H9 (cell line): ENCODE results near the gene PXDN. TPM values are rescaled to one million over a fixed set of nuclear protein-coding genes. Genes with fewer than 3 reads are reported as not detected.
A peak's percentile ranks its signal among the peaks of the same experiment; 100 is the strongest.

Experiments used
- DNase-seq: peaks from one replicate; pipeline ENCODE4 v3.0.0-alpha.2; 2017
- H2AFZ ChIP-seq: one replicate; pipeline ENCODE4 v1.6.1; 2013; ENCODE audit warnings: mild to moderate bottlenecking, low read length, control low read depth, moderate library complexity
- H2AK5ac ChIP-seq: 2 replicates; pipeline ENCODE4 v1.6.1; 2013; ENCODE audit warnings: low read length, control low read depth, mixed read lengths; ENCODE audit not compliant: insufficient read length
- H2BK120ac ChIP-seq: one replicate; pipeline ENCODE4 v1.6.1; 2013; ENCODE audit warnings: low read depth, mild to moderate bottlenecking, low read length, control low read depth, inconsistent platforms; ENCODE audit not compliant: poor library complexity, severe bottlenecking
- H2BK12ac ChIP-seq: 2 replicates; pipeline ENCODE4 v1.6.1; 2013; ENCODE audit warnings: low read length, control low read depth, mixed read lengths, low read depth; ENCODE audit not compliant: insufficient read length
- H2BK15ac ChIP-seq: 2 replicates; pipeline ENCODE4 v1.6.1; 2013; ENCODE audit warnings: low read depth, low read length, control low read depth
- H2BK20ac ChIP-seq: one replicate; pipeline ENCODE4 v1.6.1; 2013; ENCODE audit warnings: low read depth, mild to moderate bottlenecking, low read length, control low read depth, inconsistent platforms; ENCODE audit not compliant: poor library complexity, severe bottlenecking
- H2BK5ac ChIP-seq: 2 replicates; pipeline ENCODE4 v1.6.1; 2013; ENCODE audit warnings: low read length, control low read depth, mixed read lengths; ENCODE audit not compliant: insufficient read length
- H3K14ac ChIP-seq: 2 replicates; pipeline ENCODE4 v1.6.1; 2013; ENCODE audit warnings: low read length, control low read depth; ENCODE audit not compliant: insufficient read depth
- H3K18ac ChIP-seq: 2 replicates; pipeline ENCODE4 v1.6.1; 2013; ENCODE audit warnings: low read depth, mild to moderate bottlenecking, mixed read lengths, low read length, control low read depth; ENCODE audit not compliant: insufficient read length
- H3K23ac ChIP-seq: 2 replicates; pipeline ENCODE4 v1.6.1; 2013; ENCODE audit warnings: low read length, control low read depth, mixed read lengths, low read depth; ENCODE audit not compliant: insufficient read length
- H3K23me2 ChIP-seq: 2 replicates; pipeline ENCODE4 v1.6.1; 2013; ENCODE audit warnings: low read depth, mild to moderate bottlenecking, mixed read lengths, low read length, control low read depth; ENCODE audit not compliant: insufficient read length, poor library complexity, severe bottlenecking
- H3K27ac ChIP-seq: 2 replicates; pipeline ENCODE4 v1.5.1; 2013; ENCODE audit warnings: low read length, control low read depth, mixed read lengths, low read depth; ENCODE audit not compliant: insufficient read length
- H3K27me3 ChIP-seq: 2 replicates; pipeline ENCODE4 v1.6.1; 2013; ENCODE audit warnings: low read length, control low read depth, inconsistent platforms; ENCODE audit not compliant: insufficient read depth
- H3K4ac ChIP-seq: 2 replicates; pipeline ENCODE4 v1.6.1; 2013; ENCODE audit warnings: low read depth, mild to moderate bottlenecking, control low read depth, inconsistent platforms, low read length, moderate library complexity
- H3K4me1 ChIP-seq: 2 replicates; pipeline ENCODE4 v1.6.1; 2013; ENCODE audit warnings: low read length, control low read depth, inconsistent platforms; ENCODE audit not compliant: insufficient read depth
- H3K4me2 ChIP-seq: 2 replicates; pipeline ENCODE4 v1.6.1; 2013; ENCODE audit warnings: low read length, control low read depth, mixed read lengths; ENCODE audit not compliant: insufficient read length, insufficient read depth
- H3K56ac ChIP-seq: 2 replicates; pipeline ENCODE4 v1.6.1; 2013; ENCODE audit warnings: low read depth, mild to moderate bottlenecking, mixed read lengths, low read length, control low read depth; ENCODE audit not compliant: insufficient read length
- H3K79me1 ChIP-seq: 2 replicates; pipeline ENCODE4 v1.6.1; 2013; ENCODE audit warnings: low read depth, mild to moderate bottlenecking, moderate library complexity, low read length, control low read depth, inconsistent platforms; ENCODE audit not compliant: insufficient read depth, poor library complexity, severe bottlenecking
- H3K79me2 ChIP-seq: 2 replicates; pipeline ENCODE4 v1.6.1; 2013; ENCODE audit warnings: low read length, control low read depth, inconsistent platforms; ENCODE audit not compliant: insufficient read depth
- H3K9ac ChIP-seq: 2 replicates; pipeline ENCODE4 v1.6.1; 2013; ENCODE audit warnings: low read length, control low read depth, mixed read lengths; ENCODE audit not compliant: insufficient read length; ENCODE audit errors: extremely low read depth
- H3K9me3 ChIP-seq: one replicate; pipeline ENCODE4 v1.6.1; 2013; ENCODE audit warnings: low read depth, low read length, inconsistent platforms; ENCODE audit not compliant: control insufficient read depth
- H3T11ph ChIP-seq: one replicate; pipeline ENCODE4 v1.6.1; 2013; ENCODE audit warnings: mild to moderate bottlenecking, low read length, control low read depth, inconsistent platforms
- H4K20me1 ChIP-seq: one replicate; pipeline ENCODE4 v1.6.1; 2013; ENCODE audit not compliant: control insufficient read depth, insufficient read length, insufficient read depth
- H4K5ac ChIP-seq: 2 replicates; pipeline ENCODE4 v1.6.1; 2013; ENCODE audit warnings: low read depth, mild to moderate bottlenecking, mixed read lengths, low read length, control low read depth; ENCODE audit not compliant: insufficient read length
- H4K8ac ChIP-seq: replicated peaks from 2 replicates; pipeline ENCODE4 v1.6.1; 2013; ENCODE audit warnings: low read length, control low read depth, mixed read lengths, low read depth; ENCODE audit not compliant: insufficient read length
- H4K91ac ChIP-seq: 2 replicates; pipeline ENCODE4 v1.6.1; 2013; ENCODE audit warnings: low read depth, mild to moderate bottlenecking, moderate library complexity, mixed read lengths, low read length, control low read depth; ENCODE audit not compliant: insufficient read length
- H3K27ac Mint-ChIP-seq, 3 experiments: 2 replicates in 2 of 3; 3 replicates in 1 of 3; pipeline ENCODE4 v1.8.0; 2020 to 2021; ENCODE audit warnings: mixed read lengths in 3 of 3, mild to moderate bottlenecking in 1 of 3, moderate library complexity in 1 of 3
- H3K27me3 Mint-ChIP-seq: 2 replicates; pipeline ENCODE4 v1.8.0; 2021; ENCODE audit warnings: low read depth, mild to moderate bottlenecking, moderate library complexity, mixed read lengths
- H3K36me3 Mint-ChIP-seq, 3 experiments: 2 replicates in 2 of 3; 3 replicates in 1 of 3; pipeline ENCODE4 v1.8.0; 2020 to 2021; ENCODE audit warnings: low read depth in 3 of 3, mixed read lengths in 3 of 3; ENCODE audit not compliant: insufficient read depth in 1 of 3
- H3K4me1 Mint-ChIP-seq, 2 experiments: 2 replicates each; pipeline ENCODE4 v1.8.0; 2020; ENCODE audit warnings: mixed read lengths in 2 of 2
- H3K4me3 Mint-ChIP-seq, 2 experiments: 2 replicates in 1 of 2; 3 replicates in 1 of 2; pipeline ENCODE4 v1.8.0; 2020 to 2021; ENCODE audit warnings: mild to moderate bottlenecking in 2 of 2, mixed read lengths in 2 of 2, moderate library complexity in 1 of 2
- H3K9me3 Mint-ChIP-seq, 2 experiments: 2 replicates in 1 of 2; 3 replicates in 1 of 2; pipeline ENCODE4 v1.8.0; 2020; ENCODE audit warnings: mild to moderate bottlenecking in 2 of 2, mixed read lengths in 2 of 2, moderate library complexity in 1 of 2
- WGBS: extraction: QIAGEN DNeasy Blood & Tissue Kit; methylation state at CpG from one replicate; pipeline ENCODE4 v1.1.7; 2013; ENCODE audit warnings: missing lambda C conversion rate, low lambda C conversion rate, mixed read lengths; ENCODE audit not compliant: insufficient read length; ENCODE audit errors: extremely low coverage; 5-methylcytosine and 5-hydroxymethylcytosine counted together
- total RNA-seq: library from RNA; stranded (reverse); gene quantifications from 2 replicates; pipeline ENCODE4 v1.2.1, GENCODE V29; 2021
- TF ChIP-seq, protein P1 (sequence below): fragments of 200-600 bp; sonication (generic); conservative IDR thresholded peaks from 3 replicates; pipeline ENCODE4 v1.8.0; 2021; ENCODE audit warnings: antibody characterized with exemption, mild to moderate bottlenecking

The PXDN gene
- total RNA-seq, 1 experiment from 2014 or later, result 146 TPM

DNA sequence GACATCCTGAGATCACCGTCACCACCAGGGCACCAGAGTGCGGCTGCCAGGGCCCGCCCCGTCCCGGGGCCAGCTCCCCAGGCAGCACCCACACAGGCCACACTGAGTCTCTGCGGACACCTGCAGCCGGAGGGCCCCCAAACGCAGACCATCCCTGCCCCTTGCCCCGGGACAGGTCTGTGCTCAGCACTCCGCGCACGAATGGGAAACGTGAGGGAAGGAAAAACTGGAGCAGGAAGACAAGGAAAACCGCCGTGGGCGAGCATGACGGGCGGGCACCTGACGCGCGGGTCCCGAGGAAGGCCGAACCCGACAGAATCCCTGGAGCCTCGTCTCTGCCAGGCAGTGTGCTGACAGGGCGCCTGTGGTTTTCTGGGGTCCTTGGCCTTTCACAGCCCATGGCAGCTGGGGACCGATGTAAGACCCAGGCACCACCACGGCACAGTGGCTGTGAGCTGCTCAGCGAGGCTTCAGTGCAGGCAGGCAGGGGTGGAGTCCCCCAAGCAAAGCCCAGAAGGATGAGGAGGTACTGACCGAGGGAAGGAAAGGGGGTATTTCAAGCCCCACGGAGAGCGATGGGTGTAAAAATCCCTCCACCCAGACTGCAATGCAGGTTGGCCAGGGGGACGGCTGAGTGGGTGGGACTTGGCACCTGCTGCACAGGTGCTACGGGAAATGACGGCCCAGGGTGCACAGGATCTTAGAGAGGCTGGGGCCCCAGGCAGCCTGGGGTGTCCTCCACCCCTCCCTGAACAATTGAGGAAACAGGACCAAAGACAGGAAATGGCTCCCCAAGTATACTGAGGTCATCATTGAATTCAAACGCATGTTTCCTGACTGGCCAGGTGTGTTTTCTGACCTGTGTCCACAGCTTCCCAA, 59.0 kb downstream of the PXDN start:
- H2BK5ac ChIP-seq, result no peak overlapping the region
- peak overlapping the region; percentile 51; the same call in 1 of the 2 replicates for H3K14ac ChIP-seq
- no peak overlapping the region for H2BK20ac ChIP-seq
- H2AFZ ChIP-seq, result no peak overlapping the region
- H3K4me1 Mint-ChIP-seq, result peaks cover 11 to 19% of the 10 kb centered on the region in 2 experiments
- H4K91ac ChIP-seq, result peak overlapping the region; percentile 65
- no peak overlapping the region for H3K18ac ChIP-seq
- H4K8ac ChIP-seq, result no peak overlapping the region
- H3K4me3 Mint-ChIP-seq, result no peak overlapping the region
- H3K27ac Mint-ChIP-seq, result peak overlapping the region; percentile 40 to 90 (median 68); a peak in 5 of 7 replicates
- no peak overlapping the region for H2BK15ac ChIP-seq
- no peaks in the 10 kb centered on the region for H3K9me3 ChIP-seq
- no peak overlapping the region for H4K5ac ChIP-seq
- H2BK120ac ChIP-seq, result no peak overlapping the region
- no peaks in the 10 kb centered on the region for H3K79me1 ChIP-seq
- H3T11ph ChIP-seq, result no peak overlapping the region
- H3K56ac ChIP-seq, result no peak overlapping the region
- no peaks in the 10 kb centered on the region for H3K79me2 ChIP-seq
- H3K27ac ChIP-seq, result no peak overlapping the region
- peaks cover 4% of the 10 kb centered on the region; the same call in 1 of the 2 replicates for H3K4me1 ChIP-seq
- H3K23ac ChIP-seq, result no peak overlapping the region
- no peak overlapping the region for H2BK12ac ChIP-seq
- no peaks in the 10 kb centered on the region for H3K27me3 Mint-ChIP-seq
- WGBS, result no CpG with 5 or more reads among the region's 36 CpGs
- H3K4ac ChIP-seq, result peak overlapping the region; percentile 37; the same call in 1 of the 2 replicates
- no peak for DNase-seq
- H4K20me1 ChIP-seq, result peaks cover 2% of the 10 kb centered on the region
- TF ChIP-seq, protein P1, sequence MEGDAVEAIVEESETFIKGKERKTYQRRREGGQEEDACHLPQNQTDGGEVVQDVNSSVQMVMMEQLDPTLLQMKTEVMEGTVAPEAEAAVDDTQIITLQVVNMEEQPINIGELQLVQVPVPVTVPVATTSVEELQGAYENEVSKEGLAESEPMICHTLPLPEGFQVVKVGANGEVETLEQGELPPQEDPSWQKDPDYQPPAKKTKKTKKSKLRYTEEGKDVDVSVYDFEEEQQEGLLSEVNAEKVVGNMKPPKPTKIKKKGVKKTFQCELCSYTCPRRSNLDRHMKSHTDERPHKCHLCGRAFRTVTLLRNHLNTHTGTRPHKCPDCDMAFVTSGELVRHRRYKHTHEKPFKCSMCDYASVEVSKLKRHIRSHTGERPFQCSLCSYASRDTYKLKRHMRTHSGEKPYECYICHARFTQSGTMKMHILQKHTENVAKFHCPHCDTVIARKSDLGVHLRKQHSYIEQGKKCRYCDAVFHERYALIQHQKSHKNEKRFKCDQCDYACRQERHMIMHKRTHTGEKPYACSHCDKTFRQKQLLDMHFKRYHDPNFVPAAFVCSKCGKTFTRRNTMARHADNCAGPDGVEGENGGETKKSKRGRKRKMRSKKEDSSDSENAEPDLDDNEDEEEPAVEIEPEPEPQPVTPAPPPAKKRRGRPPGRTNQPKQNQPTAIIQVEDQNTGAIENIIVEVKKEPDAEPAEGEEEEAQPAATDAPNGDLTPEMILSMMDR, result no peak
- H3K4me2 ChIP-seq, result no peak overlapping the region
- H3K36me3 Mint-ChIP-seq, result peaks cover 7 to 59% (median 24%) of the 10 kb centered on the region in 3 experiments; a peak in 6 of 7 replicates
- no peaks in the 10 kb centered on the region for H3K9me3 Mint-ChIP-seq
- H3K9ac ChIP-seq, result no peak overlapping the region
- no peaks in the 10 kb centered on the region for H3K23me2 ChIP-seq
- H2AK5ac ChIP-seq, result no peak overlapping the region
- H3K27me3 ChIP-seq, result no peaks in the 10 kb centered on the region
